Lower leg skin (tissue), 3 donors: ENCODE measurements around the gene METTL16.

Experiments
- CTCF ChIP-seq, 3 donors: fragments of 450-650 bp; IDR thresholded peaks; one replicate each; pipeline ENCODE4 v1.5.1; 2016; ENCODE audit warnings: antibody characterized with exemption in 3 of 3, mild to moderate bottlenecking in 3 of 3, moderate library complexity in 2 of 3
- POLR2A ChIP-seq, 2 donors: fragments of 450-650 bp; IDR thresholded peaks; one replicate each; pipeline ENCODE4 v1.6.1; 2016 to 2017; ENCODE audit warnings: antibody characterized with exemption in 2 of 2, mild to moderate bottlenecking in 1 of 2, moderate library complexity in 1 of 2

GRCh38 chr17:2532146-2532720, 20.5 kb upstream of the METTL16 start:
- no peak for TF ChIP-seq CTCF (IDR thresholded peaks at IDR 0.05)
- TF ChIP-seq POLR2A (IDR thresholded peaks at IDR 0.05), result no peak
